SK-N-SH (cell line): ENCODE results near the gene NFYA. TPM values are rescaled to one million over a fixed set of nuclear protein-coding genes. Genes with fewer than 3 reads are reported as not detected.

Experiments
- CTCF ChIA-PET: fragments of 300-600, 350-600 bp; formaldehyde crosslinking; extraction: SDS; loops from one replicate; lab custom pipeline; 2021; lab: Yijun Ruan, JAX
- POLR2A ChIA-PET: fragments of 350-600 bp; sonication (Branson Sonifier 250); formaldehyde crosslinking; extraction: SDS; loops from one replicate; lab custom pipeline; 2020; ENCODE audit warnings: antibody characterized with exemption, inconsistent platforms; lab: Yijun Ruan, JAX
- DNase-seq: peaks from one replicate; pipeline ENCODE4 v3.0.0; 2012
- H2AFZ ChIP-seq: fragments of 200-600 bp; sonication (generic); 2 replicates; pipeline ENCODE4 v1.8.1; 2016; ENCODE audit warnings: antibody characterized with exemption, mild to moderate bottlenecking, low read depth
- H3F3A ChIP-seq: fragments of 200-600 bp; sonication (generic); replicated peaks from 2 replicates; pipeline ENCODE3; 2016; ENCODE audit warnings: antibody characterized with exemption, mild to moderate bottlenecking; ENCODE audit not compliant: insufficient read depth
- H3K27ac ChIP-seq, 2 experiments: fragments of 200-500 bp in 1 of 2; fragments of 200-600 bp in 1 of 2; sonication (Bioruptor generic) in 1 of 2; sonication (generic), shearing (Covaris generic) in 1 of 2; 2 replicates each; pipeline versions ENCODE4 v1.5.1 to v1.6.1; 2014 to 2016; ENCODE audit warnings: low read depth in 2 of 2, inconsistent platforms in 1 of 2, low read length in 1 of 2, mild to moderate bottlenecking in 1 of 2, mixed read lengths in 1 of 2
- H3K27me3 ChIP-seq: fragments of 200-600 bp; sonication (generic), shearing (Covaris generic); 2 replicates; pipeline ENCODE4 v1.6.1; 2016; ENCODE audit warnings: mixed run types; ENCODE audit not compliant: insufficient read depth
- H3K36me3 ChIP-seq, 2 experiments: fragments of 200-500 bp in 1 of 2; fragments of 200-600 bp in 1 of 2; sonication (Bioruptor generic) in 1 of 2; sonication (generic) in 1 of 2; replicated peaks in 1 of 2; 2 replicates each; pipeline versions ENCODE3 to v1.5.1; 2014 to 2016; ENCODE audit warnings: low read length in 1 of 2, mild to moderate bottlenecking in 1 of 2; ENCODE audit not compliant: insufficient read depth in 2 of 2, control insufficient read depth in 1 of 2
- H3K4me1 ChIP-seq, 2 experiments: fragments of 200-500 bp in 1 of 2; fragments of 200-600 bp in 1 of 2; sonication (Bioruptor generic) in 1 of 2; sonication (generic), shearing (Covaris generic) in 1 of 2; 2 replicates each; pipeline versions ENCODE4 v1.5.1 to v1.6.1; 2014 to 2016; ENCODE audit warnings: low read depth in 1 of 2, low read length in 1 of 2, mixed run types in 1 of 2; ENCODE audit not compliant: insufficient read depth in 2 of 2, control insufficient read depth in 1 of 2
- H3K4me2 ChIP-seq: fragments of 200-600 bp; sonication (generic), shearing (Covaris generic); 2 replicates; pipeline ENCODE4 v1.6.1; 2017; ENCODE audit warnings: mixed run types
- H3K4me3 ChIP-seq, 2 experiments: fragments of 200-500 bp in 1 of 2; fragments of 200-600 bp in 1 of 2; sonication (Bioruptor generic) in 1 of 2; sonication (generic), shearing (Covaris generic) in 1 of 2; 2 replicates each; pipeline versions ENCODE4 v1.5.1 to v1.8.1; 2014 to 2016; ENCODE audit warnings: low read depth in 2 of 2, inconsistent platforms in 1 of 2, low read length in 1 of 2, mild to moderate bottlenecking in 1 of 2, mixed read lengths in 1 of 2, moderate library complexity in 1 of 2
- H3K79me2 ChIP-seq: fragments of 200-600 bp; sonication (generic); 2 replicates; pipeline ENCODE4 v1.8.1; 2017; ENCODE audit warnings: mild to moderate bottlenecking; ENCODE audit not compliant: insufficient read depth
- H3K9ac ChIP-seq: fragments of 200-600 bp; sonication (generic); 2 replicates; pipeline ENCODE4 v1.6.1; 2017; ENCODE audit warnings: mixed run types
- H3K9me2 ChIP-seq: fragments of 200-600 bp; sonication (generic); 2 replicates; pipeline ENCODE4 v1.6.1; 2017; ENCODE audit warnings: mixed run types
- H3K9me3 ChIP-seq: fragments of 200-600 bp; sonication (generic); 2 replicates; pipeline ENCODE4 v1.6.1; 2017; ENCODE audit warnings: mixed run types, mild to moderate bottlenecking, moderate library complexity
- H4K20me1 ChIP-seq: fragments of 200-600 bp; sonication (generic); 2 replicates; pipeline ENCODE4 v1.6.1; 2017; ENCODE audit warnings: mild to moderate bottlenecking, mixed run types; ENCODE audit not compliant: insufficient read depth
- EZH2phosphoT487 ChIP-seq: fragments of 200-600 bp; sonication (generic); IDR thresholded peaks from 2 replicates; pipeline ENCODE4 v1.6.1; 2017; ENCODE audit warnings: low read depth, mixed run types, mild to moderate bottlenecking, antibody characterized with exemption, moderate library complexity, borderline replicate concordance
- FOSL2 ChIP-seq: IDR thresholded peaks from 2 replicates; pipeline ENCODE4 v1.4.0; 2012; ENCODE audit warnings: low read depth, mild to moderate bottlenecking, moderate library complexity, borderline replicate concordance
- FOXJ3 ChIP-seq: sonication (generic); formaldehyde crosslinking; IDR thresholded peaks from 2 replicates; pipeline ENCODE4 v1.5.1; 2020; ENCODE audit warnings: mild to moderate bottlenecking, missing genetic modification reagents
- FOXM1 ChIP-seq: IDR thresholded peaks from 2 replicates; pipeline ENCODE4 v1.4.0; 2012; ENCODE audit warnings: low read depth, mild to moderate bottlenecking
- GABPA ChIP-seq: IDR thresholded peaks from 2 replicates; pipeline ENCODE4 v1.4.0; 2012; ENCODE audit warnings: low read depth, mild to moderate bottlenecking
- MEF2A ChIP-seq: IDR thresholded peaks from 2 replicates; pipeline ENCODE4 v1.4.0; 2012; ENCODE audit warnings: low read depth, borderline replicate concordance
- MXI1 ChIP-seq: IDR thresholded peaks from 2 replicates; pipeline ENCODE4 v1.6.1; 2012; ENCODE audit warnings: mild to moderate bottlenecking, low read depth, low read length, improper control_type of control experiment
- RAD21 ChIP-seq: IDR thresholded peaks from 2 replicates; pipeline ENCODE4 v1.6.1; 2012; ENCODE audit warnings: mild to moderate bottlenecking, low read length
- SMC3 ChIP-seq: IDR thresholded peaks from 2 replicates; pipeline ENCODE4 v1.6.1; 2012; ENCODE audit warnings: low read depth, low read length, improper control_type of control experiment
- TAF1 ChIP-seq: IDR thresholded peaks from 2 replicates; pipeline ENCODE4 v1.6.1; 2012; ENCODE audit warnings: low read depth, mild to moderate bottlenecking, low read length, moderate library complexity, borderline replicate concordance
- TCF12 ChIP-seq: IDR thresholded peaks from 2 replicates; pipeline ENCODE4 v1.4.0; 2012
- TEAD4 ChIP-seq: IDR thresholded peaks from 2 replicates; pipeline ENCODE4 v1.4.0; 2012; ENCODE audit warnings: mild to moderate bottlenecking, borderline replicate concordance; ENCODE audit not compliant: insufficient read depth
- YY1 ChIP-seq: IDR thresholded peaks from 2 replicates; pipeline ENCODE4 v1.4.0; 2012; ENCODE audit warnings: low read depth, mild to moderate bottlenecking
- WGBS: methylation state at CpG from one replicate; pipeline ENCODE4 v1.1.6; 2017; ENCODE audit warnings: low lambda C conversion rate; 5-methylcytosine and 5-hydroxymethylcytosine counted together
- polyA plus RNA-seq, 3 experiments: library from polyadenylated mRNA; depleted of rRNA; stranded (reverse); fragments of >200 nt; gene quantifications; 2 replicates each; pipeline ENCODE4 v1.2.3, GENCODE V29; 2012
- TF ChIP-seq, protein P1 (sequence below): IDR thresholded peaks from 2 replicates; pipeline ENCODE4 v1.6.1; 2012; ENCODE audit warnings: mild to moderate bottlenecking, low read depth, low read length, moderate library complexity
- TF ChIP-seq, protein P2 (sequence below): IDR thresholded peaks from 2 replicates; pipeline ENCODE4; 2012
- TF ChIP-seq, protein P3 (sequence below): IDR thresholded peaks from 2 replicates; pipeline ENCODE4 v1.4.0; 2012; ENCODE audit warnings: low read depth, borderline replicate concordance
- TF ChIP-seq, protein P4 (sequence below): IDR thresholded peaks from 2 replicates; pipeline ENCODE4 v1.4.0; 2012; ENCODE audit warnings: low read depth

The NFYA gene
- polyA plus RNA-seq, 1 of the 3 experiments (the other 2 are of a cell fraction) = 6.8 TPM

DNA sequence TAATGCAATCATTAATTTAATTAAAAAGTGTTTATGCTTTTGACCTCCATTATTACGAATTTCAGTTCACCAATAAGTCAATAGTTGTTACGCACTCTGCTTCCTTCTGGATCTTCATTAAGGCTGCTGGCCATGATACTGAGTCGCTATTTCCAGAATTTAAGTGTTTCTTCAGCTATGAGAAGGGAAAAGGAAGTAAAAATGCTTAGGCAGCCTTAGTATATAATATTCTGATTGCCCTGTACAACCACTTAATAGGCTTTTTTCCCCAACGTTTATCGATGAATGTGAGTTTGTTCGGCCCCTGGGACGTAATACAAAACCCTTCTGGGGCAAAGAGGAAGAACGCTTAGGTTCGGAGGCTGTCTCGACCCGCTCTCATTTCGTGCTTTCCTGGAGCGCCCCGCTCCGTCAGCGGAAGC, 1.3 kb upstream of the NFYA start (continued):
- TF ChIP-seq, protein P1, sequence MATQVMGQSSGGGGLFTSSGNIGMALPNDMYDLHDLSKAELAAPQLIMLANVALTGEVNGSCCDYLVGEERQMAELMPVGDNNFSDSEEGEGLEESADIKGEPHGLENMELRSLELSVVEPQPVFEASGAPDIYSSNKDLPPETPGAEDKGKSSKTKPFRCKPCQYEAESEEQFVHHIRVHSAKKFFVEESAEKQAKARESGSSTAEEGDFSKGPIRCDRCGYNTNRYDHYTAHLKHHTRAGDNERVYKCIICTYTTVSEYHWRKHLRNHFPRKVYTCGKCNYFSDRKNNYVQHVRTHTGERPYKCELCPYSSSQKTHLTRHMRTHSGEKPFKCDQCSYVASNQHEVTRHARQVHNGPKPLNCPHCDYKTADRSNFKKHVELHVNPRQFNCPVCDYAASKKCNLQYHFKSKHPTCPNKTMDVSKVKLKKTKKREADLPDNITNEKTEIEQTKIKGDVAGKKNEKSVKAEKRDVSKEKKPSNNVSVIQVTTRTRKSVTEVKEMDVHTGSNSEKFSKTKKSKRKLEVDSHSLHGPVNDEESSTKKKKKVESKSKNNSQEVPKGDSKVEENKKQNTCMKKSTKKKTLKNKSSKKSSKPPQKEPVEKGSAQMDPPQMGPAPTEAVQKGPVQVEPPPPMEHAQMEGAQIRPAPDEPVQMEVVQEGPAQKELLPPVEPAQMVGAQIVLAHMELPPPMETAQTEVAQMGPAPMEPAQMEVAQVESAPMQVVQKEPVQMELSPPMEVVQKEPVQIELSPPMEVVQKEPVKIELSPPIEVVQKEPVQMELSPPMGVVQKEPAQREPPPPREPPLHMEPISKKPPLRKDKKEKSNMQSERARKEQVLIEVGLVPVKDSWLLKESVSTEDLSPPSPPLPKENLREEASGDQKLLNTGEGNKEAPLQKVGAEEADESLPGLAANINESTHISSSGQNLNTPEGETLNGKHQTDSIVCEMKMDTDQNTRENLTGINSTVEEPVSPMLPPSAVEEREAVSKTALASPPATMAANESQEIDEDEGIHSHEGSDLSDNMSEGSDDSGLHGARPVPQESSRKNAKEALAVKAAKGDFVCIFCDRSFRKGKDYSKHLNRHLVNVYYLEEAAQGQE = no peak
- TF ChIP-seq FOXJ3 (no peak), TCF12 (no peak), TEAD4 (no peak)
- TF ChIP-seq, all 33 proteins: peak for 4

DNA sequence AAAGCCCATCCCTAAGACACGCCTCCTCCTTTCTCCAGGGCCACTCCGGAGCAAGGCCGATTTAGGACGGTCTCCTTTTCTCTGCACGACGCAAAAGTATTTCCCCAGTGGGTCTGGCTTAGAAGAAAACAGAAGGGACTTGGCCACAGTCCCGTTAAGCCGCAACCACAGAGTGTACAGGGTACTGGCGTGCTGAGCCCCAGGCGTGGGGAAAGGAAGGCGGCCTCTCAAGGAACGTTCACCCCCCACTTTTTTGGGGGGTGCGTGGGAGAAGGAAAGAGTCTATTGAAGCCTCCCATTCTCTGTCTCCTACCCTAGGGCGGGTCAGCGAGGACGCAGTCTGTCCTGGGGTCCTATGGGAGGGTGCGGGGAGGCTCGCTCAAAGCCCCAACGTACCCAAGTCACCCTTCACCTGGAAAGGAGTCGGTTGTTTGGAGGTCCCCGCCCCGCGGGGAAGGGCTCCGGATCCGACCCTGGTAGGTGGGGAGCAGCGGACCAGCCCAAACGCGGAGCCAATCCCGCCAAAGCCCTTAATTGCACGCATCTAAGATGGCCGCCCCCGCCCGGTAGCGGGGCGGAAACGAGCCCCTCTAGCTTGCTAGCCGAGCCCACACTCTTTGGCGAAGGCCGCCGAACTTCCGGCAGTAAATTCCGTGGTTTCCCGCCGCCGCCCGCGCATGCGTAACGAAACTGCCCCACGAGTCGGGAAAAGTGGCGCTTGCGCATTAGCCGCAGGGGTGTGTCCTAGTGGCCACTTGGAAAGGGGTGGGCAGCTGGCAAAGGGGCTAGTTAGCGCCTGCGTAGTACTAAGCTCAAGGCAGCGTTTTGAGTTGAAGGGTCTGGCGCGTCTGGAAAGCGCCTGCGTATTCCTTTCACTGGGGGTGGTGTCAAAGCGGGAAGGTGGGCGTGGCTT, 595 bp upstream of the NFYA start, which contains the start of gene OARD1:
OARD1 (minus strand) TSS at position 434 of the 913 bp plus-strand sequence. CDS start 722 bp downstream, outside the sequence.
- no peaks in the 10 kb centered on the region for H3K27me3 ChIP-seq
- peak within 1 kb of the TSS; percentile 99 for H3K9ac ChIP-seq
- peak within 1 kb of the TSS; percentile 83 for H3K4me2 ChIP-seq
- peak within 1 kb of the TSS; percentile 91 for H2AFZ ChIP-seq
- DNase-seq = peak; percentile 90
- H3K9me2 ChIP-seq = no peaks in the 10 kb centered on the region
- POLR2A ChIA-PET = interaction anchor here (0.8 to 1.4 kb wide), 3 partner anchors 9 to 485 kb away, joined by 3 to 6 read pairs (median 4); partner anchors contain the start of gene LRFN2
- H3F3A ChIP-seq = peaks cover 28% of the 10 kb centered on the region
- H3K4me3 ChIP-seq = peak within 1 kb of the TSS; percentile 90 to 99
- H3K9me3 ChIP-seq = no peaks in the 10 kb centered on the region
- CTCF ChIA-PET = interaction anchor here (1.2 kb wide), 1 partner anchor 47 kb away, joined by 3 read pairs; no protein-coding TSS in a partner anchor
- H3K27ac ChIP-seq = peak within 1 kb of the TSS; percentile 98 to 99
- under 1% methylated on average over 22 of the region's 63 CpGs for WGBS
- H3K4me1 ChIP-seq = peaks cover 20 to 23% of the 10 kb centered on the region in 2 experiments
- peaks cover 55% of the 10 kb centered on the region for H3K79me2 ChIP-seq
- H4K20me1 ChIP-seq = peaks cover 34% of the 10 kb centered on the region
- H3K36me3 ChIP-seq = peaks cover 27 to 47% of the 10 kb centered on the region in 2 experiments
- TF ChIP-seq, protein P2, sequence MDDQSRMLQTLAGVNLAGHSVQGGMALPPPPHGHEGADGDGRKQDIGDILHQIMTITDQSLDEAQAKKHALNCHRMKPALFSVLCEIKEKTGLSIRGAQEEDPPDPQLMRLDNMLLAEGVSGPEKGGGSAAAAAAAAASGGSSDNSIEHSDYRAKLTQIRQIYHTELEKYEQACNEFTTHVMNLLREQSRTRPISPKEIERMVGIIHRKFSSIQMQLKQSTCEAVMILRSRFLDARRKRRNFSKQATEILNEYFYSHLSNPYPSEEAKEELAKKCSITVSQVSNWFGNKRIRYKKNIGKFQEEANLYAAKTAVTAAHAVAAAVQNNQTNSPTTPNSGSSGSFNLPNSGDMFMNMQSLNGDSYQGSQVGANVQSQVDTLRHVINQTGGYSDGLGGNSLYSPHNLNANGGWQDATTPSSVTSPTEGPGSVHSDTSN = peak; percentile 24; the same call in 1 of the 2 replicates
- TF ChIP-seq SMC3 = no peak
- TF ChIP-seq TCF12 = peak; percentile 16; the same call in 1 of the 2 replicates
- TF ChIP-seq, protein P3, sequence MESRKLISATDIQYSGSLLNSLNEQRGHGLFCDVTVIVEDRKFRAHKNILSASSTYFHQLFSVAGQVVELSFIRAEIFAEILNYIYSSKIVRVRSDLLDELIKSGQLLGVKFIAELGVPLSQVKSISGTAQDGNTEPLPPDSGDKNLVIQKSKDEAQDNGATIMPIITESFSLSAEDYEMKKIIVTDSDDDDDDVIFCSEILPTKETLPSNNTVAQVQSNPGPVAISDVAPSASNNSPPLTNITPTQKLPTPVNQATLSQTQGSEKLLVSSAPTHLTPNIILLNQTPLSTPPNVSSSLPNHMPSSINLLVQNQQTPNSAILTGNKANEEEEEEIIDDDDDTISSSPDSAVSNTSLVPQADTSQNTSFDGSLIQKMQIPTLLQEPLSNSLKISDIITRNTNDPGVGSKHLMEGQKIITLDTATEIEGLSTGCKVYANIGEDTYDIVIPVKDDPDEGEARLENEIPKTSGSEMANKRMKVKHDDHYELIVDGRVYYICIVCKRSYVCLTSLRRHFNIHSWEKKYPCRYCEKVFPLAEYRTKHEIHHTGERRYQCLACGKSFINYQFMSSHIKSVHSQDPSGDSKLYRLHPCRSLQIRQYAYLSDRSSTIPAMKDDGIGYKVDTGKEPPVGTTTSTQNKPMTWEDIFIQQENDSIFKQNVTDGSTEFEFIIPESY = peak; percentile 83; the same call in 1 of the 2 replicates
- no peak for TF ChIP-seq MEF2A
- TF ChIP-seq, protein P4, sequence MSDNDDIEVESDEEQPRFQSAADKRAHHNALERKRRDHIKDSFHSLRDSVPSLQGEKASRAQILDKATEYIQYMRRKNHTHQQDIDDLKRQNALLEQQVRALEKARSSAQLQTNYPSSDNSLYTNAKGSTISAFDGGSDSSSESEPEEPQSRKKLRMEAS = peak; percentile 75
- peak; percentile 88 for TF ChIP-seq GABPA
- TF ChIP-seq FOSL2 = no peak
- no peak for TF ChIP-seq RAD21
- no peak for TF ChIP-seq FOXM1
- no peak for TF ChIP-seq FOXJ3
- peak; percentile 70 for TF ChIP-seq TAF1
- TF ChIP-seq YY1 = peak; percentile 93
- TF ChIP-seq TEAD4 = no peak; the same call in 1 of the 2 replicates
- TF ChIP-seq, protein P1 = peak; percentile 10; the same call in 1 of the 2 replicates
- TF ChIP-seq EZH2phosphoT487 = no peak
- TF ChIP-seq MXI1 = peak; percentile 73; the same call in 1 of the 2 replicates
